Measurements from ENCODE around the gene LCN1. TPM values are rescaled to one million over a fixed set of nuclear protein-coding genes. Genes with fewer than 3 reads are reported as not detected.

Gene LCN1
- total and polyA plus RNA-seq, 4 donors = not detected

DNA sequence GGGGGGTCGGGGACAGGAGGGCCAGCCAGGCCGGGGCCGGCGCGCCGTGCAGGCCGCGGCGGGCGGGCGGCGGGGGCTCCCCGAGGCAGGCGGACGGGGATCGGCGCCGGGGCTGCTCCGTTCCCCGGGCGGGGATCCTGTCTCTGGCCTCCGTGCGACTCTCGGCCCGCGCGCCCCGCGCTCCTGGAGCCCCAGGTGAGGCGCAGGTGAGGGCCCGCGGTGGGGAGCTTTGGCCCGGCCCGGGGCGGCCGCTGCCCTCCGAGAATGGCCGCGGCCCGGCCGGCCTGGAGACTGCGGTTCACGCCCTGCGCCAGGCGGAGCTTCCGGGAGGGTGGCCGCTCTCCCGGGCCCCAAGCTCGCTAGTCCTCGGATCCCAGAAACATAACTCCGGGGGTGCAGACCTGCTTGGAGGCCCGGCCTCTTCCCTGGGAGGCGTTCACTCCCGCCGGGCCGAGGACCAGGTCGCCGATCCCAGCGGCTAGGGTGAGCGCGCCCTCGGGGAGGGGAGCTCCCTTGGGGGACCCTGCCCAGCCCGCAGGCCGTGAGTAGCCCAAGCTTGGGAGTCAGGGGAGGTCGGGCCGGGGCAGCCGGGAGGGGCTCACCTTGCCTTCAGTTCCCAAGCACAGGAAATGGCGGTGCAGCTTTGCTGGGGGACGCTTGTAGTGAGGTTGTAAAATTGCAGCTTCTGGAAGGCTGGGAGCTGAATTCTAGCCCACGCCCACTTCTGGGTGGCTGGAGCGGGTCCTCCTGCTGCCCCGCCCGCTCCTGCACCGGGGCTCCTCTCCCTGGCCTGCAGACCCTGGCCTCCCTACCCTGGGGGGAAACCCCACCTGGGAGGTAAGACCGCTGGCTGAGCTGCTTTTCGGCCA lies 40.9 kb upstream of the LCN1 start:
- no peaks in the 10 kb centered on the region for H3K9me3 ChIP-seq (ENCODE audit: control insufficient read depth, insufficient read depth, low read length)
- DNase-seq (ENCODE audit: low read depth in 4 of 6, low spot score in 6 of 6) = peak in 2 of 6 donors; percentile 59 to 72
- H3K27ac ChIP-seq (ENCODE audit: low read depth, low read length) = no peak overlapping the region
- no peaks in the 10 kb centered on the region for H3K27me3 ChIP-seq (ENCODE audit: control insufficient read depth, insufficient read depth, low read length)
- H3K4me1 ChIP-seq (ENCODE audit: control insufficient read depth, insufficient read depth, low read length) = peaks cover 20% of the 10 kb centered on the region
- peak overlapping the region; percentile 55 for H3K4me3 ChIP-seq (ENCODE audit: low read depth, low read length)
- peaks cover 18% of the 10 kb centered on the region for H3K36me3 ChIP-seq (ENCODE audit: control insufficient read depth, insufficient read depth, low read length)
- WGBS (ENCODE audit: insufficient coverage) = under 1% methylated on average over 70 of the region's 76 CpGs

DNA sequence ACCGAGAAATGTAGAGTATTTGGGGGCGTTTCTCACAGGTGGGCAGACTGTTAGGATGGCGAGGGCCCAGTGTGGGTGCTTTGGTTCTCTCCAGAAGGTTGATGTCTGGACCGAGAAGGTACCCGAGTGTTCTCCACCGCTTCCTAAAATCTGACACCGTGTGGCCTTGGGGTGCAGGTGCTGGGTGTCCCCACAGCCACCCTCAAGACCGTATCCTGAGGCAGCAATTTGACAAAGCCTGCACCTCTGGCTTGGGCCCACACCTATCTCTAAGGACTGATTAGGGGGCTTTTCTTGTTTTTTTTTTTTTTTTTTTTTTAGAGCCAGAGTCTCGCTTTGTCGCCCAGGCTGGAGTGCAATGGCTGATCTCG lies 40.3 kb upstream of the LCN1 start:
- peak overlapping the region; percentile 55 for H3K4me3 ChIP-seq (ENCODE audit: low read depth, low read length)
- H3K4me1 ChIP-seq (ENCODE audit: control insufficient read depth, insufficient read depth, low read length) = peaks cover 20% of the 10 kb centered on the region
- H3K27ac ChIP-seq (ENCODE audit: low read depth, low read length) = no peak overlapping the region
- H3K27me3 ChIP-seq (ENCODE audit: control insufficient read depth, insufficient read depth, low read length) = no peaks in the 10 kb centered on the region
- H3K9me3 ChIP-seq (ENCODE audit: control insufficient read depth, insufficient read depth, low read length) = no peaks in the 10 kb centered on the region
- H3K36me3 ChIP-seq (ENCODE audit: control insufficient read depth, insufficient read depth, low read length) = peaks cover 25% of the 10 kb centered on the region
- WGBS (ENCODE audit: insufficient coverage) = 32% methylated on average over 7 of the region's 11 CpGs
- no peak for DNase-seq (ENCODE audit: low read depth in 4 of 6, low spot score in 6 of 6)

DNA sequence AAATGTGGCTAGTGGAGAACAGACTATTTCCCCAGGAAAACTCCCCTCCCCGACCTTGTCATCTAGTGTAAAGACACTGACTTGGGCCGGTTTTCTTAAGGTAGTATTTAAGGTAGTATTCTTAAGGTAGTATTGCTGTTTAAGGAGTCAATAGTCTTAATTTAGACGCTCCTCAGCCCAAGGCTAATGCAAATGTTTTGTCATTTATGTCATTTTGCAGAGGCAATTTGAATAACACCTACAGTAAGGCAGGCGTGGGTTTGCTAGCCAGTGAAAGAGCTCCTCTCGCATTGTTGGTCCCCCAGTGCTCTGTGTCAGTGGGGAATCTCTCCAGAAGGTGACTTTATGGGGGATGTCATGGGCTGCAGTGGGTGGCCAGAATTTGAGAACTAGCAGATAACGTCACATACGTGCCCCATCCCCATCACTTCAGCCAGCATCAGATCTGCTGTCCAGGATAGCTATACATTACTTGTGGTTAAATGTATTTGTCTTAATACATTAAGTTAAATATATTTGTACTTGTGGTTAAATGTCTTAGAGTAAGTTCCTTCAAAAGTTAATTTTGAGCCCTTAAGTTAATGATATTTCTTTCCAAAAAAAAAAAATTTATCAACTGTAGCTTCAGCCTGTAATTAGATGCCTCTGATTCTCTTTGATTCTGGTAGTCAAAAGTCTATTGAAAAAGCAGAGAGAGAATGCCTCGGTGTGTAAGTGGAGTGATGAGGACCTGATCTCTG lies 39.1 kb upstream of the LCN1 start:
- Histone ChIP-seq H3K4me3 (ENCODE audit: low read depth, low read length) (no peak overlapping the region), H3K27ac (ENCODE audit: low read depth, low read length) (no peak overlapping the region), H3K9me3 (ENCODE audit: control insufficient read depth, insufficient read depth, low read length) (no peaks in the 10 kb centered on the region), H3K27me3 (ENCODE audit: control insufficient read depth, insufficient read depth, low read length) (no peaks in the 10 kb centered on the region), H3K36me3 (ENCODE audit: control insufficient read depth, insufficient read depth, low read length) (peaks cover 35% of the 10 kb centered on the region), H3K4me1 (ENCODE audit: control insufficient read depth, insufficient read depth, low read length) (peaks cover 20% of the 10 kb centered on the region)
- DNase-seq (ENCODE audit: low read depth in 4 of 6, low spot score in 6 of 6) = no peak
- 93% methylated on average over 2 of the region's 8 CpGs for WGBS (ENCODE audit: insufficient coverage)

- no peak overlapping the region for H3K27ac ChIP-seq (ENCODE audit: low read depth, low read length)
- H3K4me1 ChIP-seq (ENCODE audit: control insufficient read depth, insufficient read depth, low read length) = peaks cover 16% of the 10 kb centered on the region
- no peak overlapping the region for H3K4me3 ChIP-seq (ENCODE audit: low read depth, low read length)
- H3K9me3 ChIP-seq (ENCODE audit: control insufficient read depth, insufficient read depth, low read length) = no peaks in the 10 kb centered on the region
- WGBS (ENCODE audit: insufficient coverage) = 96% methylated on average over 47 of the region's 47 CpGs
- peaks cover 53% of the 10 kb centered on the region for H3K36me3 ChIP-seq (ENCODE audit: control insufficient read depth, insufficient read depth, low read length)
- no peak for DNase-seq (ENCODE audit: low read depth in 4 of 6, low spot score in 6 of 6)
- H3K27me3 ChIP-seq (ENCODE audit: control insufficient read depth, insufficient read depth, low read length) = no peaks in the 10 kb centered on the region
Observed at GRCh38 chr9:135484460-135485277, 36.6 kb upstream of the LCN1 start.

- Histone ChIP-seq H3K36me3 (ENCODE audit: control insufficient read depth, insufficient read depth, low read length) (peaks cover 57% of the 10 kb centered on the region), H3K27me3 (ENCODE audit: control insufficient read depth, insufficient read depth, low read length) (no peaks in the 10 kb centered on the region), H3K4me1 (ENCODE audit: control insufficient read depth, insufficient read depth, low read length) (peaks cover 14% of the 10 kb centered on the region), H3K4me3 (ENCODE audit: low read depth, low read length) (no peak overlapping the region), H3K27ac (ENCODE audit: low read depth, low read length) (no peak overlapping the region), H3K9me3 (ENCODE audit: control insufficient read depth, insufficient read depth, low read length) (no peaks in the 10 kb centered on the region)
- WGBS (ENCODE audit: insufficient coverage) = 95% methylated on average over 25 of the region's 25 CpGs
- DNase-seq (ENCODE audit: low read depth in 4 of 6, low spot score in 6 of 6) = no peak
Observed at GRCh38 chr9:135485385-135485784, 35.9 kb upstream of the LCN1 start.

DNA sequence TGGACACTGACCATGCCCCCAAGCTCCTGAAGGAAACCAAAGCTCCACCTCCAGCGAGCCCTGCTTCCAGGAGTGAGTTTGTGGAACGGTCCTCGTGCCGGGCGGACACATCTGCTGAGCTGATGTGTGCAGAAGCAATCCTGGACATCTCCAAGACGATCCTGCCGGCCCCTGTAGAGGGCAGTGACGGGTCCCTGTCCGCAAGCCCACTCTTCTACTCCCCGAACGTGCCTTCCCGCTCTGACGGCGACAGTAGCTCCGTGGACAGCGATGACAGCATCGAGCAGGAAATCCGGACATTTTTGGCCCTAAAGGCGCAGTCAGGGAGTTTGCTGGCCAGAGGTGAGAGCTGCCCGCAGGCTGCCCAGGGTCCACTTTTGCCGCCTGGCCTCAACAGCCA lies 35.4 kb upstream of the LCN1 start:
- H3K27me3 ChIP-seq (ENCODE audit: control insufficient read depth, insufficient read depth, low read length) = no peaks in the 10 kb centered on the region
- WGBS (ENCODE audit: insufficient coverage) = 87% methylated on average over 21 of the region's 21 CpGs
- no peak for DNase-seq (ENCODE audit: low read depth in 4 of 6, low spot score in 6 of 6)
- no peak overlapping the region for H3K4me3 ChIP-seq (ENCODE audit: low read depth, low read length)
- H3K36me3 ChIP-seq (ENCODE audit: control insufficient read depth, insufficient read depth, low read length) = peaks cover 62% of the 10 kb centered on the region
- no peak overlapping the region for H3K27ac ChIP-seq (ENCODE audit: low read depth, low read length)
- no peaks in the 10 kb centered on the region for H3K9me3 ChIP-seq (ENCODE audit: control insufficient read depth, insufficient read depth, low read length)
- H3K4me1 ChIP-seq (ENCODE audit: control insufficient read depth, insufficient read depth, low read length) = peaks cover 10% of the 10 kb centered on the region

DNA sequence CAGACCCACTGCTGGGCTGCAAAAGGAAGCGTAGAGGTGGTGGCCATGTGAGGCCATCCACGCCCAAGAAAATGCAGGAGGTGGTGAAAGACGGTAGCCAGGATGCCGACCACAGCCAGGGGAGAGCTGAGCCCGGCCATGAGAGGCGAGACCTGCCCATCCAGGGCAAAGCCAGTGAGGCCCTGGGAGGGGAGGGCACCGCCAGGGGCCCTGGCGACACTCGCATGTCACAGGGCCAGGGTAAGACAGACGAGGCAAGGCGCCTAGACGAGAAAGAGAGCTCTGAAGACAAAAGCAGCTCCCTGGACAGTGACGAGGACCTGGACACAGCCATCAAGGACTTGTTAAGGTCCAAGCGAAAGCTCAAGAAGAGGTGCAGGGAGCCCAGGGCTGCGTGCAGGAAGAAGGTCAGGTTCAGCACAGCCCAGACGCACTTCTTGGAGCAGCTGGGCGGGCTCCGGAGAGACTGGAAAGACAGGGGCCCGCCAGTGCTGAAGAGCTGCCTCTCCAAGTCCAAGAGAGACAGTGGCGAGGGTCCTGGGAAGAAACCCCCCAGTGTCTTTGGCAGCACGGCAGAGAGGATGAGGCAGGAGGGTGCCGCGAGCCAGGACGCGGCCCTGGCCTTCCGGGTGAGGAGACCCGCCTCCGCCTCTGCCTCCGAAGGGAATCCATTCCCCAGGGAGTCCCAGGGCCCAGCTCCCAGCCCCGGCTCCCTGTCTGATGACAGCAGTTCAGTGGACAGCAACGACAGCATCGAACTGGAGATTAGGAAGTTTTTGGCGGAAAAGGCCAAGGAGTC lies 34.8 kb upstream of the LCN1 start:
- Histone ChIP-seq H3K4me1 (ENCODE audit: control insufficient read depth, insufficient read depth, low read length) (peaks cover 4% of the 10 kb centered on the region), H3K27me3 (ENCODE audit: control insufficient read depth, insufficient read depth, low read length) (no peaks in the 10 kb centered on the region), H3K4me3 (ENCODE audit: low read depth, low read length) (no peak overlapping the region), H3K9me3 (ENCODE audit: control insufficient read depth, insufficient read depth, low read length) (no peaks in the 10 kb centered on the region), H3K27ac (ENCODE audit: low read depth, low read length) (no peak overlapping the region), H3K36me3 (ENCODE audit: control insufficient read depth, insufficient read depth, low read length) (peaks cover 68% of the 10 kb centered on the region)
- DNase-seq (ENCODE audit: low read depth in 4 of 6, low spot score in 6 of 6) = no peak
- WGBS (ENCODE audit: insufficient coverage) = 93% methylated on average over 33 of the region's 33 CpGs

DNA sequence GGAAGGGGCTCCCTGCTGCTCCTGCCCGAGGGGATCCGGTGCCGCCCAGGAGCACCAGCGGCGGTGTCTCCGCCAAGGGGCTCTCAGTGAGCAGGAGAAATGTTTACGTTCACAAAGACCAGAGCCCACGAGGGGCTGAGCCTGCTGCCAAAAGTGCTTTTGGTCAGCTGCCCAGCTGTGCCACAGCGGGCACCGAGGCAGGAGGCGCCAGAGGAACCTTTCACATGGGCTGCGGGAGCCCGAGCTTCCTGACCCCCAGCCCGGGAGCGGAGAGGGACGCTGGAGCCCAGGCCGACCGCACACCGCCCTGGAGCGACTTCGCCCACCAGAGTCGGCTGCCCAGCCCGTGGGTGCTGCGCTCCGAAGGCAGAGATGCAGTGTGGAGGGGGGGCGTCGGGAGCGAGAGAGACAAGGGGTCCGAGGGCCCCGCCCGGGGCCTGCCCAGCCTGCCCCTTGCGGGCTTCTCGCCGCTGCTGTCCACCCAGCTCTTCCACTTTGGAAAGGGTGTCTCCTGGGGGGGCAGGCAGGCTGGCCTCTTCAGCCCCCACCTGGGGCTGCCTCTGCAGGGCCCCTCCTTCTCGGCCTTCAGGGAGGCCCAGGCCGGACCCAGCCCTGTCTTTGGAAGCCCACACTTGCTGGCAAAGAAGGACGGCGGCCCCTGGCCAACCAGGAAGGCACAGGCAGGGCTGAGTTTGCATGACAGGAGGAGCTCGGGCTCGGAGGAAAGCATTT lies 33.8 kb upstream of the LCN1 start:
- 93% methylated on average over 40 of the region's 40 CpGs for WGBS (ENCODE audit: insufficient coverage)
- Histone ChIP-seq H3K36me3 (ENCODE audit: control insufficient read depth, insufficient read depth, low read length) (peaks cover 69% of the 10 kb centered on the region), H3K4me3 (ENCODE audit: low read depth, low read length) (no peak overlapping the region), H3K4me1 (ENCODE audit: control insufficient read depth, insufficient read depth, low read length) (no peaks in the 10 kb centered on the region), H3K27ac (ENCODE audit: low read depth, low read length) (no peak overlapping the region), H3K9me3 (ENCODE audit: control insufficient read depth, insufficient read depth, low read length) (no peaks in the 10 kb centered on the region), H3K27me3 (ENCODE audit: control insufficient read depth, insufficient read depth, low read length) (no peaks in the 10 kb centered on the region)
- DNase-seq (ENCODE audit: low read depth in 4 of 6, low spot score in 6 of 6) = no peak

All from spinal cord (tissue), 10 donors.